Measurements from ENCODE around the gene UGT1A7.

The UGT1A7 gene

GRCh38 chr2:233800208-233800607, 118.5 kb downstream of the UGT1A7 start:
- Histone ChIP-seq H3K27me3 (ENCODE audit: insufficient read depth, insufficient read length) (peaks cover 4% of the 10 kb centered on the region), H3K36me3 (ENCODE audit: insufficient read depth, insufficient read length, low read length) (no peaks in the 10 kb centered on the region), H3K4me1 (ENCODE audit: insufficient read depth, insufficient read length) (peaks cover 3% of the 10 kb centered on the region), H3K9me3 (ENCODE audit: insufficient read depth, low read length) (no peaks in the 10 kb centered on the region), H3K4me3 (ENCODE audit: insufficient read length, low read depth) (no peak overlapping the region), H3K9ac (ENCODE audit: insufficient read length, low read depth) (no peak overlapping the region)
- DNase-seq (ENCODE audit: low read depth, low spot score): no peak
- TF ChIP-seq YY1 (IDR thresholded peaks at IDR 0.05; ENCODE audit: insufficient read depth, insufficient read length): no peak
- TF ChIP-seq SUZ12 (IDR thresholded peaks at IDR 0.05; ENCODE audit: extremely low read depth, insufficient read depth, insufficient read length): no peak
- TF ChIP-seq ZNF274 (IDR thresholded peaks at IDR 0.05; ENCODE audit: low read depth, low read length): no peak

GRCh38 chr2:233801357-233802131, 119.8 kb downstream of the UGT1A7 start:
- H3K9me3 ChIP-seq (ENCODE audit: insufficient read depth, low read length): no peaks in the 10 kb centered on the region; the same call in 1 of the 2 replicates
- H3K4me3 ChIP-seq (ENCODE audit: insufficient read length, low read depth): no peak overlapping the region
- no peaks in the 10 kb centered on the region for H3K36me3 ChIP-seq (ENCODE audit: insufficient read depth, insufficient read length, low read length)
- no peak for DNase-seq (ENCODE audit: low read depth, low spot score)
- H3K4me1 ChIP-seq (ENCODE audit: insufficient read depth, insufficient read length): peaks cover 3% of the 10 kb centered on the region
- no peak overlapping the region for H3K9ac ChIP-seq (ENCODE audit: insufficient read length, low read depth)
- TF ChIP-seq ZNF274 (IDR thresholded peaks at IDR 0.05; ENCODE audit: low read depth, low read length): no peak
- TF ChIP-seq SUZ12 (IDR thresholded peaks at IDR 0.05; ENCODE audit: extremely low read depth, insufficient read depth, insufficient read length): no peak
- TF ChIP-seq YY1 (IDR thresholded peaks at IDR 0.05; ENCODE audit: insufficient read depth, insufficient read length): no peak
- peaks cover 4% of the 10 kb centered on the region for H3K27me3 ChIP-seq (ENCODE audit: insufficient read depth, insufficient read length)

GRCh38 chr2:233802132-233802815, 120.6 kb downstream of the UGT1A7 start:
- DNase-seq (ENCODE audit: low read depth, low spot score): no peak
- no peak overlapping the region for H3K4me3 ChIP-seq (ENCODE audit: insufficient read length, low read depth)
- H3K9me3 ChIP-seq (ENCODE audit: insufficient read depth, low read length): no peaks in the 10 kb centered on the region; the same call in 1 of the 2 replicates
- no peak for TF ChIP-seq SUZ12 (IDR thresholded peaks at IDR 0.05; ENCODE audit: extremely low read depth, insufficient read depth, insufficient read length)
- no peak for TF ChIP-seq ZNF274 (IDR thresholded peaks at IDR 0.05; ENCODE audit: low read depth, low read length)
- no peak for TF ChIP-seq YY1 (IDR thresholded peaks at IDR 0.05; ENCODE audit: insufficient read depth, insufficient read length)
- peaks cover 3% of the 10 kb centered on the region for H3K4me1 ChIP-seq (ENCODE audit: insufficient read depth, insufficient read length)
- H3K9ac ChIP-seq (ENCODE audit: insufficient read length, low read depth): no peak overlapping the region
- peaks cover 4% of the 10 kb centered on the region for H3K27me3 ChIP-seq (ENCODE audit: insufficient read depth, insufficient read length)
- no peaks in the 10 kb centered on the region for H3K36me3 ChIP-seq (ENCODE audit: insufficient read depth, insufficient read length, low read length)

- Histone ChIP-seq H3K9me3 (ENCODE audit: insufficient read depth, low read length) (no peaks in the 10 kb centered on the region; the same call in 1 of the 2 replicates), H3K4me1 (ENCODE audit: insufficient read depth, insufficient read length) (peaks cover 3% of the 10 kb centered on the region), H3K9ac (ENCODE audit: insufficient read length, low read depth) (no peak overlapping the region), H3K36me3 (ENCODE audit: insufficient read depth, insufficient read length, low read length) (no peaks in the 10 kb centered on the region), H3K27me3 (ENCODE audit: insufficient read depth, insufficient read length) (peaks cover 4% of the 10 kb centered on the region), H3K4me3 (ENCODE audit: insufficient read length, low read depth) (no peak overlapping the region)
- DNase-seq (ENCODE audit: low read depth, low spot score): no peak
- TF ChIP-seq YY1 (IDR thresholded peaks at IDR 0.05; ENCODE audit: insufficient read depth, insufficient read length) (no peak), SUZ12 (IDR thresholded peaks at IDR 0.05; ENCODE audit: extremely low read depth, insufficient read depth, insufficient read length) (no peak), ZNF274 (IDR thresholded peaks at IDR 0.05; ENCODE audit: low read depth, low read length) (no peak)
Measured at GRCh38 chr2:233803292-233803911, 121.7 kb downstream of the UGT1A7 start.

- H3K4me3 ChIP-seq (ENCODE audit: insufficient read length, low read depth): no peak overlapping the region
- H3K9ac ChIP-seq (ENCODE audit: insufficient read length, low read depth): no peak overlapping the region
- H3K27me3 ChIP-seq (ENCODE audit: insufficient read depth, insufficient read length): peaks cover 4% of the 10 kb centered on the region
- TF ChIP-seq YY1 (IDR thresholded peaks at IDR 0.05; ENCODE audit: insufficient read depth, insufficient read length): no peak
- TF ChIP-seq SUZ12 (IDR thresholded peaks at IDR 0.05; ENCODE audit: extremely low read depth, insufficient read depth, insufficient read length): no peak
- no peak for TF ChIP-seq ZNF274 (IDR thresholded peaks at IDR 0.05; ENCODE audit: low read depth, low read length)
- no peaks in the 10 kb centered on the region; the same call in 1 of the 2 replicates for H3K9me3 ChIP-seq (ENCODE audit: insufficient read depth, low read length)
- no peak for DNase-seq (ENCODE audit: low read depth, low spot score)
- no peaks in the 10 kb centered on the region for H3K36me3 ChIP-seq (ENCODE audit: insufficient read depth, insufficient read length, low read length)
- H3K4me1 ChIP-seq (ENCODE audit: insufficient read depth, insufficient read length): peaks cover 3% of the 10 kb centered on the region
Measured at GRCh38 chr2:233803994-233804393, 122.3 kb downstream of the UGT1A7 start.

- H3K4me1 ChIP-seq (ENCODE audit: insufficient read depth, insufficient read length): no peaks in the 10 kb centered on the region
- no peaks in the 10 kb centered on the region for H3K36me3 ChIP-seq (ENCODE audit: insufficient read depth, insufficient read length, low read length)
- TF ChIP-seq SUZ12 (IDR thresholded peaks at IDR 0.05; ENCODE audit: extremely low read depth, insufficient read depth, insufficient read length) (no peak), ZNF274 (IDR thresholded peaks at IDR 0.05; ENCODE audit: low read depth, low read length) (no peak), YY1 (IDR thresholded peaks at IDR 0.05; ENCODE audit: insufficient read depth, insufficient read length) (no peak)
- H3K4me3 ChIP-seq (ENCODE audit: insufficient read length, low read depth): no peak overlapping the region
- peaks cover 4% of the 10 kb centered on the region for H3K27me3 ChIP-seq (ENCODE audit: insufficient read depth, insufficient read length)
- DNase-seq (ENCODE audit: low read depth, low spot score): no peak
- no peak overlapping the region for H3K9ac ChIP-seq (ENCODE audit: insufficient read length, low read depth)
- H3K9me3 ChIP-seq (ENCODE audit: insufficient read depth, low read length): no peaks in the 10 kb centered on the region; the same call in 1 of the 2 replicates
Measured at GRCh38 chr2:233807215-233807865, 125.6 kb downstream of the UGT1A7 start.
